Measurements from ENCODE around the gene ACOD1. TPM values are rescaled to one million over a fixed set of nuclear protein-coding genes. Genes with fewer than 3 reads are reported as not detected.

ACOD1 gene
- total and polyA plus RNA-seq, 10 of the 15 experiments (the other 5 are each of a cell fraction or from before 2014, with no cell fraction given) = not detected

DNA sequence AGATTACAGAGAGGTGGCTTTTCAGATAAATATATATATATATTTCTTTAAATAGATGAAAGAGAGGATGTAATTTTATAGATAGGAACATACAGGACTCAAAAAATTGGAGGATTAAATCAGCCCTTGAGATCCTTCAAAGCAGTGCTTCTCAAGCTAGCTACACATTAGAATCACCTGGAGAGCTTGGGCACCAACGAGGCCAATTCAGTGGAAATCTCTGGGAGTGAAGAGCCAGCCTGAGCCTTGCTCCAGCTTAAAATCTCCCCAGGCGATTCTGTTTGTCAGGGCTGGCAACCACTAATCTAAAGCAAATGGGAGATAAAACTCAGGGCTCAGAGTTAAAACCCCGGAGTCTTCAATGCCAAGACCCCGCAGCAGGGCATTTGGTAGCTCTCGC lies 28.6 kb downstream of the ACOD1 start (continued):
- TF ChIP-seq, protein P1, sequence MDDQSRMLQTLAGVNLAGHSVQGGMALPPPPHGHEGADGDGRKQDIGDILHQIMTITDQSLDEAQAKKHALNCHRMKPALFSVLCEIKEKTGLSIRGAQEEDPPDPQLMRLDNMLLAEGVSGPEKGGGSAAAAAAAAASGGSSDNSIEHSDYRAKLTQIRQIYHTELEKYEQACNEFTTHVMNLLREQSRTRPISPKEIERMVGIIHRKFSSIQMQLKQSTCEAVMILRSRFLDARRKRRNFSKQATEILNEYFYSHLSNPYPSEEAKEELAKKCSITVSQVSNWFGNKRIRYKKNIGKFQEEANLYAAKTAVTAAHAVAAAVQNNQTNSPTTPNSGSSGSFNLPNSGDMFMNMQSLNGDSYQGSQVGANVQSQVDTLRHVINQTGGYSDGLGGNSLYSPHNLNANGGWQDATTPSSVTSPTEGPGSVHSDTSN (IDR thresholded peaks at IDR 0.05; ENCODE audit: insufficient replicate concordance, low read depth, low read length) = no peak

- H4K20me1 ChIP-seq (ENCODE audit: control insufficient read depth, insufficient read depth) = no peaks in the 10 kb centered on the region
- 5% methylated on average over 31 of the region's 34 CpGs for WGBS (ENCODE audit: insufficient coverage, insufficient replicate concordance, low lambda C conversion rate, missing lambda C conversion rate)
- POLR2A ChIA-PET = interaction anchor here (0.6 to 1.1 kb wide), 5 partner anchors 11 to 1307 kb away, joined by 3 to 6 read pairs (median 5); partner anchors contain the start of gene CLN5
- H3K79me2 ChIP-seq (ENCODE audit: control insufficient read depth, insufficient read depth, low read length) = no peaks in the 10 kb centered on the region
- CTCF ChIA-PET = interaction anchor here (0.7 to 6.3 kb wide), 33 partner anchors 9 to 1695 kb away, joined by 3 to 54 read pairs (median 5); partner anchors contain the start of gene CLN5
- no TSS peak for BruUV-seq (replicated peaks)
- no peaks in the 10 kb centered on the region for H3K4me1 ChIP-seq (ENCODE audit: control insufficient read depth, insufficient read depth, low read length)
- in situ Hi-C loops (cut with MboI) (no loop called here), intact Hi-C loops (cut with micrococcal nuclease; ENCODE audit: unreplicated experiment) (no loop called here)
- ATAC-seq (peak; percentile 100), FAIRE-seq (peak; percentile 23), DNase-seq (ENCODE audit: low read depth, low spot score) (no peak)
- no peak overlapping the region for H3K4me3 ChIP-seq
- no peak overlapping the region for H3K9ac ChIP-seq (ENCODE audit: control insufficient read depth, insufficient read depth, low read length)
- SMC1A ChIA-PET (ENCODE audit: uncharacterized antibody, unreplicated experiment) = interaction anchor here (0.8 to 2.6 kb wide), 9 partner anchors 10 to 1110 kb away, joined by 3 to 9 read pairs (median 4); no protein-coding TSS in a partner anchor
- H2AFZ ChIP-seq (ENCODE audit: control insufficient read depth, low read depth, low read length) = no peak overlapping the region; the same call in 1 of the 2 replicates
- peaks cover 0 to 2% of the 10 kb centered on the region in 2 experiments; a peak in 2 of 4 replicates for H3K27me3 ChIP-seq (replicated peaks in 1 of 2; ENCODE audit: control insufficient read depth in 2 of 2, insufficient read depth in 2 of 2, low read length in 1 of 2)
- no peaks in the 10 kb centered on the region for H3K9me3 ChIP-seq (replicated peaks; ENCODE audit: control insufficient read depth, insufficient read depth, low read length)
- H3K36me3 ChIP-seq (ENCODE audit: control insufficient read depth in 2 of 2, insufficient read depth in 2 of 2, low read length in 1 of 2) = no peaks in the 10 kb centered on the region
- H3K27ac ChIP-seq (ENCODE audit: control insufficient read depth, insufficient read depth) = no peak overlapping the region
- RAD21 ChIA-PET (ENCODE audit: unreplicated experiment) = interaction anchor here (0.6 to 3.1 kb wide), 8 partner anchors 10 to 502 kb away, joined by 3 to 13 read pairs (median 4); no protein-coding TSS in a partner anchor
- no peak overlapping the region for H3K4me2 ChIP-seq (ENCODE audit: control insufficient read depth, insufficient read depth)
- TF ChIP-seq KAT2A (conservative IDR thresholded peaks at IDR 0.05; ENCODE audit: control insufficient read depth, low read depth, low read length) = no peak
- 0 out of 2 replicates have a peak, but pooled peaks have one; percentile 43 for TF ChIP-seq CREM (IDR thresholded peaks at IDR 0.05; ENCODE audit: low read depth)
- TF ChIP-seq CTCF (IDR thresholded peaks at IDR 0.05 in 2 of 3, conservative IDR thresholded peaks at IDR 0.05 in 1 of 3; ENCODE audit: control insufficient read depth in 2 of 3, extremely low read depth in 1 of 3, insufficient read depth in 1 of 3, low read depth in 3 of 3, low read length in 3 of 3) = peak; percentile 89 to 99 (median 94)
- no peak for TF ChIP-seq TCF12 (IDR thresholded peaks at IDR 0.05; ENCODE audit: low read depth, low read length)
- TF ChIP-seq GATAD2B (conservative IDR thresholded peaks at IDR 0.05; ENCODE audit: low read depth) = 0 out of 2 replicates have a peak, but pooled peaks have one; percentile 32
- TF ChIP-seq RAD21 (IDR thresholded peaks at IDR 0.05; ENCODE audit: insufficient read depth, low read depth, low read length) = peak; percentile 78
- no peak for TF ChIP-seq FOS (IDR thresholded peaks at IDR 0.05; ENCODE audit: borderline replicate concordance, extremely low read depth, insufficient read length)
- TF ChIP-seq, protein P2, sequence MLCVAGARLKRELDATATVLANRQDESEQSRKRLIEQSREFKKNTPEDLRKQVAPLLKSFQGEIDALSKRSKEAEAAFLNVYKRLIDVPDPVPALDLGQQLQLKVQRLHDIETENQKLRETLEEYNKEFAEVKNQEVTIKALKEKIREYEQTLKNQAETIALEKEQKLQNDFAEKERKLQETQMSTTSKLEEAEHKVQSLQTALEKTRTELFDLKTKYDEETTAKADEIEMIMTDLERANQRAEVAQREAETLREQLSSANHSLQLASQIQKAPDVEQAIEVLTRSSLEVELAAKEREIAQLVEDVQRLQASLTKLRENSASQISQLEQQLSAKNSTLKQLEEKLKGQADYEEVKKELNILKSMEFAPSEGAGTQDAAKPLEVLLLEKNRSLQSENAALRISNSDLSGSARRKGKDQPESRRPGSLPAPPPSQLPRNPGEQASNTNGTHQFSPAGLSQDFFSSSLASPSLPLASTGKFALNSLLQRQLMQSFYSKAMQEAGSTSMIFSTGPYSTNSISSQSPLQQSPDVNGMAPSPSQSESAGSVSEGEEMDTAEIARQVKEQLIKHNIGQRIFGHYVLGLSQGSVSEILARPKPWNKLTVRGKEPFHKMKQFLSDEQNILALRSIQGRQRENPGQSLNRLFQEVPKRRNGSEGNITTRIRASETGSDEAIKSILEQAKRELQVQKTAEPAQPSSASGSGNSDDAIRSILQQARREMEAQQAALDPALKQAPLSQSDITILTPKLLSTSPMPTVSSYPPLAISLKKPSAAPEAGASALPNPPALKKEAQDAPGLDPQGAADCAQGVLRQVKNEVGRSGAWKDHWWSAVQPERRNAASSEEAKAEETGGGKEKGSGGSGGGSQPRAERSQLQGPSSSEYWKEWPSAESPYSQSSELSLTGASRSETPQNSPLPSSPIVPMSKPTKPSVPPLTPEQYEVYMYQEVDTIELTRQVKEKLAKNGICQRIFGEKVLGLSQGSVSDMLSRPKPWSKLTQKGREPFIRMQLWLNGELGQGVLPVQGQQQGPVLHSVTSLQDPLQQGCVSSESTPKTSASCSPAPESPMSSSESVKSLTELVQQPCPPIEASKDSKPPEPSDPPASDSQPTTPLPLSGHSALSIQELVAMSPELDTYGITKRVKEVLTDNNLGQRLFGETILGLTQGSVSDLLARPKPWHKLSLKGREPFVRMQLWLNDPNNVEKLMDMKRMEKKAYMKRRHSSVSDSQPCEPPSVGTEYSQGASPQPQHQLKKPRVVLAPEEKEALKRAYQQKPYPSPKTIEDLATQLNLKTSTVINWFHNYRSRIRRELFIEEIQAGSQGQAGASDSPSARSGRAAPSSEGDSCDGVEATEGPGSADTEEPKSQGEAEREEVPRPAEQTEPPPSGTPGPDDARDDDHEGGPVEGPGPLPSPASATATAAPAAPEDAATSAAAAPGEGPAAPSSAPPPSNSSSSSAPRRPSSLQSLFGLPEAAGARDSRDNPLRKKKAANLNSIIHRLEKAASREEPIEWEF (IDR thresholded peaks at IDR 0.05; ENCODE audit: insufficient replicate concordance, low read depth, low read length) = no peak
- no peak for TF ChIP-seq DPF2 (IDR thresholded peaks at IDR 0.05)
- peak; percentile 39; the same call in 1 of the 3 replicates for TF ChIP-seq POU2F2 (IDR thresholded peaks at IDR 0.05; ENCODE audit: borderline replicate concordance, low read depth, low read length)
- TF ChIP-seq KDM1A (IDR thresholded peaks at IDR 0.05; ENCODE audit: borderline replicate concordance) = no peak
- TF ChIP-seq ZNF24 (IDR thresholded peaks at IDR 0.05) = no peak
Measured at GRCh38 chr13:76980075-76980718, 31.9 kb downstream of the ACOD1 start.

Data from GM12878 (cell line).